DMS79 treated with DMSO at 0.1 percent for 48 hours (cell line): ENCODE data around the gene RRP9.
"Not testable (repeated sequence)": the region's sequence is repeated elsewhere in the genome, so short reads cannot be mapped to it uniquely, and the experiment has no call there.

Experiments
- DNase-seq: peaks from one replicate; lab custom pipeline; 2025; lab: John Stamatoyannopoulos, UW

The RRP9 gene

GRCh38 chr3:51941798-51942602 is at the start of gene RRP9, which contains the start of gene PARP3:
Gene RRP9, minus strand, starts transcription at chr3:51941904. Its CDS starts 37 bp downstream, at chr3:51941867.
Gene PARP3, plus strand, starts transcription at chr3:51942363. Its CDS starts 993 bp downstream, at chr3:51943356.
- DNase-seq = peak; percentile 90

GRCh38 chr3:51990501-51990971 is 48.8 kb upstream of the RRP9 start:
- not testable (repeated sequence) for DNase-seq

- DNase-seq = no peak
Observed at GRCh38 chr3:51988286-51989146, 46.8 kb upstream of the RRP9 start.

GRCh38 chr3:51987568-51987967 is 45.9 kb upstream of the RRP9 start:
- DNase-seq = no peak

GRCh38 chr3:51986010-51986947 is 44.6 kb upstream of the RRP9 start:
- DNase-seq = no peak

- no peak for DNase-seq
Observed at GRCh38 chr3:51985063-51985462, 43.4 kb upstream of the RRP9 start.

- no peak for DNase-seq
Observed at GRCh38 chr3:51984269-51984647, 42.6 kb upstream of the RRP9 start.

GRCh38 chr3:51983578-51984268 is 42.0 kb upstream of the RRP9 start:
- no peak for DNase-seq

- DNase-seq = peak; percentile 36
Observed at GRCh38 chr3:51982838-51983577, 41.3 kb upstream of the RRP9 start, which contains the start of gene ACY1. Gene ACY1, plus strand, starts transcription at chr3:51983535. Its CDS starts 530 bp downstream, at chr3:51984065.

- peak; percentile 15 for DNase-seq
Observed at GRCh38 chr3:51982352-51982837, 40.7 kb upstream of the RRP9 start.

- no peak for DNase-seq
Observed at GRCh38 chr3:51980253-51980652, 38.5 kb upstream of the RRP9 start.

GRCh38 chr3:51978143-51978502 is 36.4 kb upstream of the RRP9 start:
- DNase-seq = no peak

- DNase-seq = no peak
Observed at GRCh38 chr3:51977446-51978142, 35.9 kb upstream of the RRP9 start.

- DNase-seq = peak; percentile 3
Observed at GRCh38 chr3:51975852-51976549, 34.3 kb upstream of the RRP9 start.

GRCh38 chr3:51974963-51975851 is 33.5 kb upstream of the RRP9 start, which contains the start of gene ABHD14A:
Gene ABHD14A, plus strand, starts transcription at chr3:51975064. Its CDS starts 72 bp downstream, at chr3:51975136.
- peak; percentile 22 for DNase-seq

GRCh38 chr3:51974277-51974962 is 32.7 kb upstream of the RRP9 start:
- DNase-seq = peak; percentile 6

GRCh38 chr3:51971350-51971749 is 29.6 kb upstream of the RRP9 start:
- no peak for DNase-seq
